Left lung (tissue), 10 donors: ENCODE data around the gene CYGB. TPM values are rescaled to one million over a fixed set of nuclear protein-coding genes. Genes with fewer than 3 reads are reported as not detected.
"Not testable (repeated sequence)": the region's sequence is repeated elsewhere in the genome, so short reads cannot be mapped to it uniquely, and the experiment has no call there.

ENCODE experiments used
- ATAC-seq: fragments of 200-7000 bp; cut with Tn5 transposase; one replicate; pipeline ENCODE4 v1.9.1; 2020; ENCODE audit warnings: moderate library complexity
- DNase-seq, 4 donors: peaks; one replicate each; pipeline ENCODE4 v3.0.0-alpha.2; 2013 to 2020
- H3K27ac ChIP-seq, 2 donors: fragments of 200-600 bp; sonication (generic) in 1 of 2; one replicate each; pipeline versions ENCODE4 v1.5.0 to v1.8.0; 2020 to 2021
- H3K27me3 ChIP-seq, 2 donors: fragments of 200-600 bp; sonication (generic) in 1 of 2; one replicate each; pipeline versions ENCODE4 v1.5.0 to v1.8.0; 2020 to 2021
- H3K36me3 ChIP-seq, 2 donors: fragments of 200-600 bp; sonication (generic) in 1 of 2; one replicate each; pipeline versions ENCODE4 v1.5.0 to v1.8.0; 2020 to 2021
- H3K4me1 ChIP-seq, 2 donors: fragments of 200-600 bp; one replicate each; pipeline ENCODE4 v1.8.0; 2021
- H3K4me3 ChIP-seq, 2 donors: fragments of 200-600 bp; sonication (generic) in 1 of 2; one replicate each; pipeline versions ENCODE4 v1.5.0 to v1.8.0; 2020 to 2021; ENCODE audit warnings: mild to moderate bottlenecking in 1 of 2
- H3K9me3 ChIP-seq, 2 donors: fragments of 200-600 bp; sonication (generic) in 1 of 2; one replicate each; pipeline versions ENCODE4 v1.5.0 to v1.8.0; 2020 to 2021
- intact Hi-C, 2 donors: fragments of 100-400 bp; cut with DNase I; formaldehyde crosslinking; loops; one replicate each; pipeline versions ENCODE4 v1.11.2 to v1.14.2; 2022
- polyA plus RNA-seq, 6 donors: library from polyadenylated mRNA; unstranded; fragments of 120-200 nt; gene quantifications; one replicate each; pipeline ENCODE4 v1.2.1, GENCODE V29; 2013; ENCODE audit not compliant: insufficient read length in 6 of 6
- total RNA-seq, 2 donors: library from RNA; stranded (reverse); fragmentation: NEBNext Ultra II Directional; extraction: Animal tissue kit (Norgen Biotek cat#: 25700); gene quantifications; one replicate each; pipeline ENCODE4 v1.2.1, GENCODE V29; 2021
- TF ChIP-seq, protein P1 (sequence below), 2 donors: fragments of 200-600 bp; sonication (generic) in 1 of 2; IDR thresholded peaks; one replicate each; pipeline versions ENCODE4 v1.5.0 to v1.8.0; 2021; ENCODE audit warnings: antibody characterized with exemption in 2 of 2
- donor health status: DM: no; HTN: yes; CAD: no.
- donor health status: DM: no; HTN: no; CAD: no.

The CYGB gene
- total and polyA plus RNA-seq, 8 donors, result 10.2 to 37.1 (median 26.4) TPM

DNA sequence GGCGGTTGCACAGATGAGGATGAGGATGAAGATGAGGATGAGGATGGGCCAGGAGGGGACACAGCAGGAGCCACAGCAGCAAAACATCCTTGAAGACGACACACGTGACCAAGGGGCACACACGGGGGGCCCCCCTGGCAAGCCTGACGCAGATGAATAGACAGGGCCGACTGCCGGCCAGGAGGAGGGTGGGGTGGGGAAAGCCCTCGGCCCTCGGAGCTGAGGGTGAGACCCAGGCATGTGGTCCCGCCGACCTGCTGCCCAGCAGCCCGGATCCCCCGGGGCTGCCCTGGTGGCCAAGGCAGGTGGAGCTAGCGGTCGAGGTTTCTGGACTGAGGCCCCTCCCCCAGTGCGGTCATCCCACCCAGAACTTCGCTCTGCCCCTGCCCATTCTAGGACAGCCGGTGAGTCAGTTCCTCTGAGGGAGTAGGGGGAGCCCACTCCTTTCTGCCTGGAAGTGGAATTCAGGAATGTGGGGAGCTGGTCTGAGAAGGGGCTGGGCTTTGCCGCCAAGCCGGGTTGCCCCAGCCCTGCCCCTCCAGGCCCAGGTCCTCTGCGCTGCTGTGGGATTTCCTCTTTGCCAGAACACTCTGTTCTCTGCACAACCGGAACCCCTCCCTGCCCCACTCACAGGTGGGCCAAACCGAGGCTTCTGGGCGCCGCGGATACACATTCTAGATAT, 9.9 kb downstream of the CYGB start:
- H3K4me3 ChIP-seq, result peak overlapping the region in 1 of 2 donors; percentile 32
- H3K4me1 ChIP-seq, result peaks cover 53 to 71% of the 10 kb centered on the region in 2 donors
- intact Hi-C loops, result no loop called here
- peaks cover 0 to 4% of the 10 kb centered on the region in 2 donors for H3K27me3 ChIP-seq
- H3K9me3 ChIP-seq, result no peaks in the 10 kb centered on the region
- TF ChIP-seq, protein P1, sequence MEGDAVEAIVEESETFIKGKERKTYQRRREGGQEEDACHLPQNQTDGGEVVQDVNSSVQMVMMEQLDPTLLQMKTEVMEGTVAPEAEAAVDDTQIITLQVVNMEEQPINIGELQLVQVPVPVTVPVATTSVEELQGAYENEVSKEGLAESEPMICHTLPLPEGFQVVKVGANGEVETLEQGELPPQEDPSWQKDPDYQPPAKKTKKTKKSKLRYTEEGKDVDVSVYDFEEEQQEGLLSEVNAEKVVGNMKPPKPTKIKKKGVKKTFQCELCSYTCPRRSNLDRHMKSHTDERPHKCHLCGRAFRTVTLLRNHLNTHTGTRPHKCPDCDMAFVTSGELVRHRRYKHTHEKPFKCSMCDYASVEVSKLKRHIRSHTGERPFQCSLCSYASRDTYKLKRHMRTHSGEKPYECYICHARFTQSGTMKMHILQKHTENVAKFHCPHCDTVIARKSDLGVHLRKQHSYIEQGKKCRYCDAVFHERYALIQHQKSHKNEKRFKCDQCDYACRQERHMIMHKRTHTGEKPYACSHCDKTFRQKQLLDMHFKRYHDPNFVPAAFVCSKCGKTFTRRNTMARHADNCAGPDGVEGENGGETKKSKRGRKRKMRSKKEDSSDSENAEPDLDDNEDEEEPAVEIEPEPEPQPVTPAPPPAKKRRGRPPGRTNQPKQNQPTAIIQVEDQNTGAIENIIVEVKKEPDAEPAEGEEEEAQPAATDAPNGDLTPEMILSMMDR (IDR thresholded peaks at IDR 0.05), result peak in 1 of 2 donors; percentile 35
- DNase-seq (peak in 2 of 4 donors; percentile 59 to 89), ATAC-seq (peak; percentile 34)
- H3K27ac ChIP-seq, result peak overlapping the region; percentile 80 to 89
- H3K36me3 ChIP-seq, result no peaks in the 10 kb centered on the region

DNA sequence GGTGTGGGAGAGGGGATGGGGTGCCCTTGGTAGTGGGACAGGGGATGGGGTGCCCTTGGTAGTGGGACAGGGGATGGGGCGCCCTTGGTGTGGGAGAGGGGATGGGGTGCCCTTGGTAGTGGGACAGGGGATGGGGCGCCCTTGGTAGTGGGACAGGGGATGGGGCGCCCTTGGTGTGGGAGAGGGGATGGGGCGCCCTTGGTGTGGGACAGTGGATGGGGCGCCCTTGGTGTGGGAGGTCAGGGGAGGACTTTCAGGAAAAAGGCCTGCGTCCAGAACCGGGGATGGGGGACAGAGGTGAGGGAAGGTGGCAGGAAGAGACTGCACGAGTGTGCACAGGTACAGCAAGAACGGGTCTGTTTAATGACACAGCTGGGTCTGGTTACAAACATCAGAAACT, 10.5 kb downstream of the CYGB start:
- H3K4me3 ChIP-seq, result not testable (repeated sequence)
- H3K27ac ChIP-seq, result peak overlapping the region in 1 of 2 donors; percentile 80
- peaks cover 53 to 71% of the 10 kb centered on the region in 2 donors for H3K4me1 ChIP-seq

DNA sequence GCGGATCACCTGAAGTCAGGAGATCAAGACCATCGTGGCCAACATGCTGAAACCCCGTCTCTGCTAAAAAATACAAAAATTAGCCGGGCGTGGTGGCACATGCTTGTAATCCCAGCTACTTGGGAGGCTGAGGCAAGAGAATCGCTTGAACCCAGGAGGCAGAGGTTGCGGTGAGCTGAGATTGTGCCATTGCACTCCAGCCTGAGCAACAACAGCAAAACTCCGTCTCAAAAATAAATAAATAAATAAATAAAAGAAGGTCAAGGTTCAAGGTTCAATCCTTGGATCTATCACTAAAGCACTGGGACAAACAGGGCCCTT, 12.0 kb downstream of the CYGB start:
- Histone ChIP-seq H3K4me1 (peaks cover 46 to 61% of the 10 kb centered on the region in 2 donors), H3K27ac (peak overlapping the region in 1 of 2 donors; percentile 16)
- H3K27me3 ChIP-seq, intact Hi-C loops, DNase-seq, H3K9me3 ChIP-seq, H3K36me3 ChIP-seq, ATAC-seq, H3K4me3 ChIP-seq: not testable (repeated sequence)

More for the DNA sequence above, 10.5 kb downstream of the CYGB start:
- ATAC-seq, H3K9me3 ChIP-seq, intact Hi-C loops, H3K36me3 ChIP-seq, H3K27me3 ChIP-seq, DNase-seq: not testable (repeated sequence)

DNA sequence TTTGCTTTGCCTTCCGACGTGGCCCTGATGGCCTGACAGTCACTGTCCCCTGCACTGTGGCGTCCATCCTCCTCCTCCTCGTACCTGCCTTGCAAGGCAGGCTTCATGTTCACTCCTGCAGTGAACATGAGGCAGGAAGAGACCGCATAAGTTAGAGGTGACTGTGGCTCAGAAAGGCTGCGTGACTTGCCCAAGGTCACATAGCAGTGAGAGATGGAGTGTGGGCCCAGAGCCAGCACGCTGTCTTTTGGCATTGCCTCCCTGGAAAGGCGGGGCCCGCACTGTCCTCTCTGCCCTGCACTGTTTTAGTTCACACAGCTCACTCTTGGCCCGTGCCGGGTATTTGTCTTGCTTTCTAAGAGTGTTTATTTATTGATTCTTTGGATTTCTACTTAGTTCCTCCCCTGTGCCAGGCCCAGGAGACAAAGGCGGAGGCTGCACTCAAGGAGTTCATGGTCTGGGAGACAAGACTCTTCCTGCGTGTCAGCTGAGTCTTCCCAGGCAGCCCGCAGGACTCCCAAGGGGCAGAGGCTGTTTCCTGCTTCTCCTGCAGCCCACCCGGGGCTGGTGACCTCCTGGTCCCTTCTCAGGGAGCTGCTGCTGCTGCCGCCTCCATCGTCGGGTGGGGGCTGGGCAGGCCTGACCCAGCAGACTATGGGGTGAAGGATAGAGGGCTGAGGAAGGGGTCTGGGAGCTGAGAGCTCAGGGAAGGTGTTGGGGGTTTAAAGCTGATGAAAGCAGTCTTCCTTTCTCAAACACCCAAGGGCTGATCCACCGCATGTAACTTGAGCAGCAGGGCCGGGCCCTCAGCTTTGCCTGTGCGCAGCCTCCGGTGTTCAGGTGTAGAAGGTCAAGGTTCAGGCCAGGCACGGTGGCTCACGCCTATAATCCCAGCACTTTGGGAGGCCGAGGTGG, 12.7 kb downstream of the CYGB start:
- no peak for ATAC-seq
- DNase-seq, result peak in 1 of 4 donors; percentile 53
- H3K36me3 ChIP-seq, result no peaks in the 10 kb centered on the region
- H3K4me1 ChIP-seq, result peaks cover 40 to 55% of the 10 kb centered on the region in 2 donors
- H3K9me3 ChIP-seq, result no peaks in the 10 kb centered on the region
- H3K27me3 ChIP-seq, result peaks cover 0 to 4% of the 10 kb centered on the region in 2 donors
- intact Hi-C loops, result no loop called here
- H3K4me3 ChIP-seq, result no peak overlapping the region
- peak overlapping the region in 1 of 2 donors; percentile 16 for H3K27ac ChIP-seq
- TF ChIP-seq, protein P1 (IDR thresholded peaks at IDR 0.05), result no peak

DNA sequence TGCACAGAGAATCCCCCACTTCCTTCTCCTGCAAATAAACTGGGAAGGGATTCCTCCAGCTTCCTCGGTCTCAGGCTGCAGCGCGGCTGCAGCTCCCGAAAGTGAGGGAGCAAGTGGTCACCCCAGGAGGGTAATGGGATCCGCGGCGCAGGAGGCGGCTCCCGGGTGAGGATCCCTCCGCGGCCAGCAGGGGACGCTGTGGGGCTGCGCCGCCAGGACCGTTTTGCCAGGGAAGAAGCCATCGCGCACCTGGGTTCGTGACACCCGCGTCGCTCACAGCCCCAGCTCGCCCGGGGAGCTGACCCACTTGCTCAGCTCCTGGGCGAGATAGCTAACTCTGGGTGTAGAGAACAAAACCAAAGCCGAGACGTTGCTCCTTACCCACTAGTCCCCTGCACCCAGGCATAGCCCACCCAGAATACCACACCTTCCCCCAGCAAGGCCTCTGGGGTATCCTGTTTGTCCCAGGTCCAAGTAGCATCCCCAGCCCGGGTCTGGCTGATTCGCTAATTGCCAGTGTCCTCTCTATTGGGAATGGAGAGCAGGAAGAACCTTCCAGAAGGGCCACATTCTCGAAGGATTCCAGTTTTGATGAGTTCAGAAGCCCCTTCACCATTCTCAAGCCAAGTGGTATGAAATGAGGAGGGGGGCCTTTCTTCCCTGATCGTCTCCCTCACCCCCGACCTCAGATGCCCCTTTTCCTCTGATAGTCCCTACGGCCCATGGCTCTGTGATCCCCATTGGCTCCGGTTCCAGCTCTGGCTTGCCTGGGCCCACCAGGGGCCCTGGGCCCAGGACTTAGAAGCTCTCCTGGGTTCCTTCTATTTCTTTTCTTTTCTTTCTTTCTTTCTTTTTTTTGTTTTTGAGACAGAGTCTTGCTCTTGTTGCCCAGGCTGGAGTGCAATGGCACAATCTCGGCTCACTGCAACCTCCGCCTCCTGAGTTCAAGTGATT, 14.1 kb downstream of the CYGB start:
- intact Hi-C loops, result no loop called here
- TF ChIP-seq, protein P1 (IDR thresholded peaks at IDR 0.05), result peak; percentile 99 to 100
- H3K27me3 ChIP-seq, result peaks cover 0 to 4% of the 10 kb centered on the region in 2 donors

DNA sequence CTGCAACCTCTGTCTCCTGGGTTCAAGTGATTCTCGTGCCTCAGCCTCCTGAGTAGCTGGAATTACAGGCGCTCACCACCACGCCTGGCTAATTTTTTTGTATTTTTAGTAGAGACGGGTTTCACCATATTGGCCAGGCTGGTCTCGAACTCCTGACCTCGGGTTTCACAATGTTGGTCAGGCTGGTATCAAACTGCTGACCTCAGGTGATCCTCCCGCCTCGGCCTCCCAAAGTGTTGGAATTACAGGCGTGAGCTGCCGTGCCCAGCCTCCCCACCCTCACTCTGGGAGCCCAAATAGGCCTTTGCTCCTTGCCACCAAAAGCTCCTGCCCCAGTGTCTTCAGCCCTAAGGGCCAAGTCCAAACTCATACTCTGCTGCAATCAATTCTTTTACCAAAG, 15.8 kb downstream of the CYGB start:
- intact Hi-C loops, H3K4me3 ChIP-seq, ATAC-seq, H3K9me3 ChIP-seq, H3K27ac ChIP-seq, H3K36me3 ChIP-seq, DNase-seq, H3K27me3 ChIP-seq: not testable (repeated sequence)
- peaks cover 16 to 26% of the 10 kb centered on the region in 2 donors for H3K4me1 ChIP-seq

More for the DNA sequence above, 14.1 kb downstream of the CYGB start:
- ATAC-seq (peak; percentile 92), DNase-seq (peak; percentile 55 to 97 (median 78))
- no peaks in the 10 kb centered on the region for H3K36me3 ChIP-seq
- no peaks in the 10 kb centered on the region for H3K9me3 ChIP-seq
- H3K4me3 ChIP-seq, result no peak overlapping the region
- no peak overlapping the region for H3K27ac ChIP-seq
- H3K4me1 ChIP-seq, result peaks cover 26 to 40% of the 10 kb centered on the region in 2 donors
